Measurements from ENCODE around the gene SRSF7. TPM values are rescaled to one million over a fixed set of nuclear protein-coding genes. Genes with fewer than 3 reads are reported as not detected.

The SRSF7 gene
- total and polyA plus RNA-seq, 8 donors = 83.3 to 290 (median 228) TPM

- DNase-seq (peak in 3 of 4 donors; percentile 67 to 89 (median 76)), ATAC-seq (peak; percentile 80)
- intact Hi-C loops (cut with DNase I) = no loop called here
- peaks cover 0 to 46% of the 10 kb centered on the region in 2 donors for H3K36me3 ChIP-seq
- no peaks in the 10 kb centered on the region for H3K9me3 ChIP-seq
- H3K4me1 ChIP-seq = peaks cover 14 to 62% of the 10 kb centered on the region in 2 donors
- H3K27me3 ChIP-seq = no peaks in the 10 kb centered on the region
- no peak for TF ChIP-seq CTCF (IDR thresholded peaks at IDR 0.05)
- H3K27ac ChIP-seq = peak overlapping the region; percentile 95 to 100
- H3K4me3 ChIP-seq = peak overlapping the region; percentile 82 to 83
Measured at GRCh38 chr2:38750011-38750890, 910 bp downstream of the SRSF7 start.

GRCh38 chr2:38748943-38749804, 2.0 kb downstream of the SRSF7 start:
- no peak for TF ChIP-seq CTCF (IDR thresholded peaks at IDR 0.05)
- Histone ChIP-seq H3K4me1 (peaks cover 14 to 66% of the 10 kb centered on the region in 2 donors), H3K4me3 (peak overlapping the region; percentile 82 to 83), H3K27me3 (no peaks in the 10 kb centered on the region), H3K9me3 (no peaks in the 10 kb centered on the region), H3K36me3 (peaks cover 0 to 57% of the 10 kb centered on the region in 2 donors), H3K27ac (no peak overlapping the region)
- ATAC-seq (no peak), DNase-seq (no peak)
- intact Hi-C loops (cut with DNase I) = no loop called here

- no peak for ATAC-seq
- peaks cover 14 to 69% of the 10 kb centered on the region in 2 donors for H3K4me1 ChIP-seq
- no peak for DNase-seq
- peaks cover 0 to 65% of the 10 kb centered on the region in 2 donors for H3K36me3 ChIP-seq
- H3K27ac ChIP-seq = no peak overlapping the region
- no peaks in the 10 kb centered on the region for H3K27me3 ChIP-seq
- no peak for TF ChIP-seq CTCF (IDR thresholded peaks at IDR 0.05)
- intact Hi-C loops (cut with DNase I) = no loop called here
- no peaks in the 10 kb centered on the region for H3K9me3 ChIP-seq
- no peak overlapping the region for H3K4me3 ChIP-seq
Measured at GRCh38 chr2:38748391-38748790, 2.8 kb downstream of the SRSF7 start.

GRCh38 chr2:38747819-38748218, 3.3 kb downstream of the SRSF7 start:
- TF ChIP-seq CTCF (IDR thresholded peaks at IDR 0.05) = no peak
- Histone ChIP-seq H3K4me1 (peaks cover 14 to 70% of the 10 kb centered on the region in 2 donors), H3K4me3 (no peak overlapping the region), H3K27me3 (no peaks in the 10 kb centered on the region), H3K9me3 (no peaks in the 10 kb centered on the region), H3K36me3 (peaks cover 0 to 71% of the 10 kb centered on the region in 2 donors), H3K27ac (no peak overlapping the region)
- DNase-seq (no peak), ATAC-seq (no peak)
- intact Hi-C loops (cut with DNase I) = no loop called here

- no peak for TF ChIP-seq CTCF (IDR thresholded peaks at IDR 0.05)
- H3K9me3 ChIP-seq = no peaks in the 10 kb centered on the region
- H3K4me3 ChIP-seq = no peak overlapping the region
- no peaks in the 10 kb centered on the region for H3K27me3 ChIP-seq
- H3K27ac ChIP-seq = no peak overlapping the region
- peaks cover 14 to 68% of the 10 kb centered on the region in 2 donors for H3K4me1 ChIP-seq
- ATAC-seq = no peak
- intact Hi-C loops (cut with DNase I) = no loop called here
- peaks cover 0 to 79% of the 10 kb centered on the region in 2 donors for H3K36me3 ChIP-seq
- DNase-seq = no peak
Measured at GRCh38 chr2:38747007-38747424, 4.1 kb downstream of the SRSF7 start.

Data from left lung (tissue), 10 donors.